SK-N-SH treated with all-trans-retinoic acid at 6 μM for 48 hours (cell line): ENCODE measurements around the gene GAK.

ENCODE experiments used
- ATAC-seq: fragments of 200-7000 bp; cut with Tn5 transposase; 3 replicates; pipeline ENCODE4 v1.9.1; 2020; ENCODE audit warnings: mild to moderate bottlenecking, moderate library complexity
- ARNTL ChIP-seq: fragments of 450-650 bp; formaldehyde crosslinking; IDR thresholded peaks from 2 replicates; pipeline ENCODE4 v1.5.0; 2020; ENCODE audit warnings: low read depth, mild to moderate bottlenecking, moderate library complexity, borderline replicate concordance
- BACH2 ChIP-seq: fragments of 250-450 bp; sonication (Bioruptor Pico); IDR thresholded peaks from 2 replicates; pipeline ENCODE4 v1.9.0; 2021; ENCODE audit warnings: mild to moderate bottlenecking, borderline replicate concordance
- CSDC2 ChIP-seq: fragments of 250-450 bp; sonication (Bioruptor Pico); IDR thresholded peaks from 2 replicates; pipeline ENCODE4 v1.5.0; 2020; ENCODE audit warnings: mild to moderate bottlenecking, moderate library complexity
- GLIS3 ChIP-seq: fragments of 250-450 bp; sonication (Bioruptor Pico); IDR thresholded peaks from 2 replicates; pipeline ENCODE4 v1.5.0; 2020; ENCODE audit warnings: mild to moderate bottlenecking, moderate library complexity
- ISL1 ChIP-seq: fragments of 250-450 bp; sonication (Bioruptor Pico); IDR thresholded peaks from 2 replicates; pipeline ENCODE4 v2.1.2; 2022; ENCODE audit warnings: mild to moderate bottlenecking, moderate library complexity
- OSR1 ChIP-seq: fragments of 250-450 bp; sonication (Bioruptor Pico); IDR thresholded peaks from 2 replicates; pipeline ENCODE4 v1.8.0; 2022; ENCODE audit warnings: moderate library complexity, mild to moderate bottlenecking, inconsistent platforms
- PPARA ChIP-seq: fragments of 250-450 bp; sonication (Bioruptor Pico); IDR thresholded peaks from 2 replicates; pipeline ENCODE4 v1.5.0; 2020; ENCODE audit warnings: mild to moderate bottlenecking, borderline replicate concordance
- RARB ChIP-seq: fragments of 250-450 bp; sonication (Bioruptor Pico); IDR thresholded peaks from 2 replicates; pipeline ENCODE4 v1.8.0; 2021; ENCODE audit warnings: mild to moderate bottlenecking, moderate library complexity
- SNAI2 ChIP-seq: fragments of 250-450 bp; sonication (Bioruptor Pico); IDR thresholded peaks from 2 replicates; pipeline ENCODE4 v1.5.0; 2020; ENCODE audit warnings: mild to moderate bottlenecking, moderate library complexity
- TOX ChIP-seq: fragments of 250-450 bp; sonication (Bioruptor Pico); IDR thresholded peaks from 2 replicates; pipeline ENCODE4 v1.8.0; 2021; ENCODE audit warnings: mild to moderate bottlenecking, moderate library complexity, borderline replicate concordance
- ZC3H10 ChIP-seq: fragments of 250-450 bp; sonication (Bioruptor Pico); IDR thresholded peaks from 2 replicates; pipeline ENCODE4 v1.5.1; 2021; ENCODE audit warnings: mild to moderate bottlenecking, moderate library complexity
- ZFP3 ChIP-seq: fragments of 250-450 bp; sonication (Bioruptor Pico); IDR thresholded peaks from 2 replicates; pipeline ENCODE4 v1.5.0; 2020; ENCODE audit warnings: mild to moderate bottlenecking, moderate library complexity
- ZFP30 ChIP-seq: fragments of 450-650 bp; formaldehyde crosslinking; IDR thresholded peaks from 2 replicates; pipeline ENCODE4 v1.5.0; 2022; ENCODE audit warnings: mild to moderate bottlenecking, moderate library complexity
- ZNF565 ChIP-seq: fragments of 450-650 bp; formaldehyde crosslinking; conservative IDR thresholded peaks from 2 replicates; pipeline ENCODE4 v1.5.0; 2020; ENCODE audit warnings: low read depth, mild to moderate bottlenecking, moderate library complexity
- ZNF70 ChIP-seq: fragments of 450-650 bp; formaldehyde crosslinking; IDR thresholded peaks from 2 replicates; pipeline ENCODE4 v1.5.0; 2020; ENCODE audit warnings: mild to moderate bottlenecking, moderate library complexity
- ZNF8 ChIP-seq: fragments of 450-650 bp; formaldehyde crosslinking; IDR thresholded peaks from 2 replicates; pipeline ENCODE4 v1.5.0; 2020; ENCODE audit warnings: mild to moderate bottlenecking, moderate library complexity
- TF ChIP-seq, protein P1 (sequence below): fragments of 250-450 bp; sonication (Bioruptor Pico); IDR thresholded peaks from 2 replicates; pipeline ENCODE4 v1.5.1; 2021; ENCODE audit warnings: mild to moderate bottlenecking, moderate library complexity
- TF ChIP-seq, protein P2 (sequence below): fragments of 250-450 bp; sonication (Bioruptor Pico); IDR thresholded peaks from 2 replicates; pipeline ENCODE4 v1.5.0; 2020; ENCODE audit warnings: mild to moderate bottlenecking, moderate library complexity
- TF ChIP-seq, protein P3 (sequence below): fragments of 250-450 bp; sonication (Bioruptor Pico); IDR thresholded peaks from 2 replicates; pipeline ENCODE4 v1.8.0; 2021; ENCODE audit warnings: low read depth, mild to moderate bottlenecking, moderate library complexity, borderline replicate concordance
- TF ChIP-seq, protein P4 (sequence below): fragments of 250-450 bp; sonication (Bioruptor Pico); IDR thresholded peaks from 2 replicates; pipeline ENCODE4 v1.8.0; 2020; ENCODE audit warnings: mild to moderate bottlenecking, moderate library complexity, borderline replicate concordance
- TF ChIP-seq, protein P5 (sequence below): fragments of 250-450 bp; sonication (Bioruptor Pico); IDR thresholded peaks from 2 replicates; pipeline ENCODE4 v1.5.1; 2020; ENCODE audit warnings: low read depth, mild to moderate bottlenecking, moderate library complexity

GAK gene

DNA sequence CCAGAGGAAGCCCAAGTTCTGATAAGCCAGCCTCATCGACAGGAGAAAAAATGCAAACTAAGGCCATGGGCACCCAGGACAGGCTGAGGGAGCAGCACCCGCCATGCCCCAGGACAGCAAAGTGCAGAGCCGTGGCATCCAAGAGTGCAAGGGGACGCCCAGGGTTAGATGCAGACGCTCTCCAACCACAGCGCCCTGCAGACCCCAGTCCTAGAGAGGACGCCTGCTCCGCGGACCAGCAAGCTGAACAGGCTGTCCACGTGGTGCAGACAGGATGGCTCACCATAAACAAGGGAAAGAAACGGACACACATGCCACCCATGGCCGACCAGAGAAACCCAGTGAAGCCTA is 32.6 kb downstream of the GAK start:
- TF ChIP-seq ARNTL (CRISPR knock-in tag) (no peak), SNAI2 (CRISPR knock-in tag) (no peak), TOX (no peak), ZC3H10 (no peak), ZNF8 (no peak), ZFP30 (CRISPR knock-in tag) (no peak), ZFP3 (CRISPR knock-in tag) (no peak), ZNF565 (CRISPR knock-in tag) (no peak), ISL1 (CRISPR knock-in tag) (no peak)
- TF ChIP-seq, protein P1, sequence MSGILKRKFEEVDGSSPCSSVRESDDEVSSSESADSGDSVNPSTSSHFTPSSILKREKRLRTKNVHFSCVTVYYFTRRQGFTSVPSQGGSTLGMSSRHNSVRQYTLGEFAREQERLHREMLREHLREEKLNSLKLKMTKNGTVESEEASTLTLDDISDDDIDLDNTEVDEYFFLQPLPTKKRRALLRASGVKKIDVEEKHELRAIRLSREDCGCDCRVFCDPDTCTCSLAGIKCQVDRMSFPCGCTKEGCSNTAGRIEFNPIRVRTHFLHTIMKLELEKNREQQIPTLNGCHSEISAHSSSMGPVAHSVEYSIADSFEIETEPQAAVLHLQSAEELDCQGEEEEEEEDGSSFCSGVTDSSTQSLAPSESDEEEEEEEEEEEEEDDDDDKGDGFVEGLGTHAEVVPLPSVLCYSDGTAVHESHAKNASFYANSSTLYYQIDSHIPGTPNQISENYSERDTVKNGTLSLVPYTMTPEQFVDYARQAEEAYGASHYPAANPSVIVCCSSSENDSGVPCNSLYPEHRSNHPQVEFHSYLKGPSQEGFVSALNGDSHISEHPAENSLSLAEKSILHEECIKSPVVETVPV, result no peak
- ATAC-seq, result no peak

DNA sequence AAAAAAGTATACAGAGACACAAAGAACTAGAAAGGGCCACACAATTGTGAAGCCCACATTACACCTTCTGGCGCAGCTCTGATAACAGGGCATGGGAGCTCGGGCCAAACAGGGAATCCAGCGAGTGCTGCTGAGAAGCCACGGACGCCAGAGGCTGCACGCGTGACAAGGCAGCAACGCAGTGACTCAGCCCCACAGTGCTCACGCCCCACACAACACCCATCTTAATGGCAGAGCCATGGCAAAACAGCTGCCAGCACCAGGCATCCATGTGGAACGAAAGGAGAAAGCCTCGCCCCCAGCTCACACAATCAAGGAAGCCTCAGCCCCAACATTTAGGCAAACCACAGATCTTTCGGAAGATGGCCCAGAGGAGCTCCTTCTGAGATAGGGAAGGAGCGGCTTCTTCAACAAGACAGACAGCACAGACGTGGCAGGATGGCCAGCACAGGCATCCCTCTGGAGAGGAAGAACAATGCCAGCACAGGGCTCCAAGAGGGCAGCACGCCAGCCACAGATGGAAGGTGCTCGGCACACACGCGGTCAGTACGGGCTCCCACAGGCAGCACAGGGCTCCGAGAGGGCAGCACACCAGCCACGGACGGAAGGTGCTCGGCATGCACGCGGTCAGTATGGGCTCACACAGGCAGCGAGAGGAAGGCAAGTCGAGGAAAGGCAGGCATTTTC is 33.1 kb downstream of the GAK start:
- no peak for ATAC-seq
- TF ChIP-seq, protein P1, result no peak
- TF ChIP-seq ZC3H10 (no peak), CSDC2 (no peak), ZNF565 (CRISPR knock-in tag) (no peak), ARNTL (CRISPR knock-in tag) (no peak), BACH2 (no peak), ZNF70 (CRISPR knock-in tag) (no peak), OSR1 (CRISPR knock-in tag) (no peak), ZNF8 (no peak)
- TF ChIP-seq, protein P2, sequence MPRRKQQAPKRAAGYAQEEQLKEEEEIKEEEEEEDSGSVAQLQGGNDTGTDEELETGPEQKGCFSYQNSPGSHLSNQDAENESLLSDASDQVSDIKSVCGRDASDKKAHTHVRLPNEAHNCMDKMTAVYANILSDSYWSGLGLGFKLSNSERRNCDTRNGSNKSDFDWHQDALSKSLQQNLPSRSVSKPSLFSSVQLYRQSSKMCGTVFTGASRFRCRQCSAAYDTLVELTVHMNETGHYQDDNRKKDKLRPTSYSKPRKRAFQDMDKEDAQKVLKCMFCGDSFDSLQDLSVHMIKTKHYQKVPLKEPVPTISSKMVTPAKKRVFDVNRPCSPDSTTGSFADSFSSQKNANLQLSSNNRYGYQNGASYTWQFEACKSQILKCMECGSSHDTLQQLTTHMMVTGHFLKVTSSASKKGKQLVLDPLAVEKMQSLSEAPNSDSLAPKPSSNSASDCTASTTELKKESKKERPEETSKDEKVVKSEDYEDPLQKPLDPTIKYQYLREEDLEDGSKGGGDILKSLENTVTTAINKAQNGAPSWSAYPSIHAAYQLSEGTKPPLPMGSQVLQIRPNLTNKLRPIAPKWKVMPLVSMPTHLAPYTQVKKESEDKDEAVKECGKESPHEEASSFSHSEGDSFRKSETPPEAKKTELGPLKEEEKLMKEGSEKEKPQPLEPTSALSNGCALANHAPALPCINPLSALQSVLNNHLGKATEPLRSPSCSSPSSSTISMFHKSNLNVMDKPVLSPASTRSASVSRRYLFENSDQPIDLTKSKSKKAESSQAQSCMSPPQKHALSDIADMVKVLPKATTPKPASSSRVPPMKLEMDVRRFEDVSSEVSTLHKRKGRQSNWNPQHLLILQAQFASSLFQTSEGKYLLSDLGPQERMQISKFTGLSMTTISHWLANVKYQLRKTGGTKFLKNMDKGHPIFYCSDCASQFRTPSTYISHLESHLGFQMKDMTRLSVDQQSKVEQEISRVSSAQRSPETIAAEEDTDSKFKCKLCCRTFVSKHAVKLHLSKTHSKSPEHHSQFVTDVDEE (CRISPR knock-in tag), result no peak

DNA sequence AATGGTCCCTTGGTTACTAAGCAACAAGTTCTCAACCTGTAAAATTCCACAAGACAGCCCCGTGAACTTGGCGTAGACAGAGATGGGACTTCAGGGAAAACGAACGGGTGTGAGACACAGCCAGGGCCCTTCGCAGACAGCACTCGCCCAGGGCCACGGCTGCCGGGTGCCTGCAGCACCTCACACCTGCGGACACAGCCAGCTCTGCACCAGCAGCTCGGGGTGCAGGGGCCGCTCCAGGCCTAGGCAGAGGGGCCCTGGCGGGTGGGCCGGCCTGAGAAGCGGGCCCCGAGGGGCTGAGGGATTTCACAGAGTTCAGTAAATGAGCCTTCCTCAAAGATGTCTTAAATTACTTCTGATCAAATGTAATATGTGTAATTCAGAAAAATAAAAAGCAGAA is 34.0 kb downstream of the GAK start:
- ATAC-seq, result no peak
- TF ChIP-seq PPARA (CRISPR knock-in tag) (no peak), ZFP3 (CRISPR knock-in tag) (no peak), TOX (no peak), RARB (CRISPR knock-in tag) (no peak), ZNF565 (CRISPR knock-in tag) (no peak), ZNF8 (no peak), BACH2 (no peak), GLIS3 (no peak), ZFP30 (CRISPR knock-in tag) (no peak), OSR1 (CRISPR knock-in tag) (no peak)
- TF ChIP-seq, protein P3, sequence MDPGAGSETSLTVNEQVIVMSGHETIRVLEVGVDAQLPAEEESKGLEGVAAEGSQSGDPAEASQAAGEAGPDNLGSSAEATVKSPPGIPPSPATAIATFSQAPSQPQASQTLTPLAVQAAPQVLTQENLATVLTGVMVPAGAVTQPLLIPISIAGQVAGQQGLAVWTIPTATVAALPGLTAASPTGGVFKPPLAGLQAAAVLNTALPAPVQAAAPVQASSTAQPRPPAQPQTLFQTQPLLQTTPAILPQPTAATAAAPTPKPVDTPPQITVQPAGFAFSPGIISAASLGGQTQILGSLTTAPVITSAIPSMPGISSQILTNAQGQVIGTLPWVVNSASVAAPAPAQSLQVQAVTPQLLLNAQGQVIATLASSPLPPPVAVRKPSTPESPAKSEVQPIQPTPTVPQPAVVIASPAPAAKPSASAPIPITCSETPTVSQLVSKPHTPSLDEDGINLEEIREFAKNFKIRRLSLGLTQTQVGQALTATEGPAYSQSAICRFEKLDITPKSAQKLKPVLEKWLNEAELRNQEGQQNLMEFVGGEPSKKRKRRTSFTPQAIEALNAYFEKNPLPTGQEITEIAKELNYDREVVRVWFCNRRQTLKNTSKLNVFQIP, result no peak
- TF ChIP-seq, protein P4, sequence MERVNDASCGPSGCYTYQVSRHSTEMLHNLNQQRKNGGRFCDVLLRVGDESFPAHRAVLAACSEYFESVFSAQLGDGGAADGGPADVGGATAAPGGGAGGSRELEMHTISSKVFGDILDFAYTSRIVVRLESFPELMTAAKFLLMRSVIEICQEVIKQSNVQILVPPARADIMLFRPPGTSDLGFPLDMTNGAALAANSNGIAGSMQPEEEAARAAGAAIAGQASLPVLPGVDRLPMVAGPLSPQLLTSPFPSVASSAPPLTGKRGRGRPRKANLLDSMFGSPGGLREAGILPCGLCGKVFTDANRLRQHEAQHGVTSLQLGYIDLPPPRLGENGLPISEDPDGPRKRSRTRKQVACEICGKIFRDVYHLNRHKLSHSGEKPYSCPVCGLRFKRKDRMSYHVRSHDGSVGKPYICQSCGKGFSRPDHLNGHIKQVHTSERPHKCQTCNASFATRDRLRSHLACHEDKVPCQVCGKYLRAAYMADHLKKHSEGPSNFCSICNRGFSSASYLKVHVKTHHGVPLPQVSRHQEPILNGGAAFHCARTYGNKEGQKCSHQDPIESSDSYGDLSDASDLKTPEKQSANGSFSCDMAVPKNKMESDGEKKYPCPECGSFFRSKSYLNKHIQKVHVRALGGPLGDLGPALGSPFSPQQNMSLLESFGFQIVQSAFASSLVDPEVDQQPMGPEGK (CRISPR knock-in tag), result no peak
- TF ChIP-seq, protein P1, result no peak
- TF ChIP-seq, protein P5, sequence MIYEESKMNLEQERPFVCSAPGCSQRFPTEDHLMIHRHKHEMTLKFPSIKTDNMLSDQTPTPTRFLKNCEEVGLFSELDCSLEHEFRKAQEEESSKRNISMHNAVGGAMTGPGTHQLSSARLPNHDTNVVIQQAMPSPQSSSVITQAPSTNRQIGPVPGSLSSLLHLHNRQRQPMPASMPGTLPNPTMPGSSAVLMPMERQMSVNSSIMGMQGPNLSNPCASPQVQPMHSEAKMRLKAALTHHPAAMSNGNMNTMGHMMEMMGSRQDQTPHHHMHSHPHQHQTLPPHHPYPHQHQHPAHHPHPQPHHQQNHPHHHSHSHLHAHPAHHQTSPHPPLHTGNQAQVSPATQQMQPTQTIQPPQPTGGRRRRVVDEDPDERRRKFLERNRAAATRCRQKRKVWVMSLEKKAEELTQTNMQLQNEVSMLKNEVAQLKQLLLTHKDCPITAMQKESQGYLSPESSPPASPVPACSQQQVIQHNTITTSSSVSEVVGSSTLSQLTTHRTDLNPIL, result no peak
- TF ChIP-seq, all 23 proteins: peak for 0
